Activated T-cell treated with anti-CD3 and anti-CD28 coated beads for 48 hours (primary cell): ENCODE measurements around the gene IFITM1.
A peak's percentile ranks its signal among the peaks of the same experiment; 100 is the strongest.
"Not testable (repeated sequence)": the region's sequence is repeated elsewhere in the genome, so short reads cannot be mapped to it uniquely, and the experiment has no call there.

Experiments
- DNase-seq: peaks from one replicate; pipeline ENCODE4 v3.0.0-alpha.2; 2020; ENCODE audit warnings: low read depth

Gene IFITM1

DNA sequence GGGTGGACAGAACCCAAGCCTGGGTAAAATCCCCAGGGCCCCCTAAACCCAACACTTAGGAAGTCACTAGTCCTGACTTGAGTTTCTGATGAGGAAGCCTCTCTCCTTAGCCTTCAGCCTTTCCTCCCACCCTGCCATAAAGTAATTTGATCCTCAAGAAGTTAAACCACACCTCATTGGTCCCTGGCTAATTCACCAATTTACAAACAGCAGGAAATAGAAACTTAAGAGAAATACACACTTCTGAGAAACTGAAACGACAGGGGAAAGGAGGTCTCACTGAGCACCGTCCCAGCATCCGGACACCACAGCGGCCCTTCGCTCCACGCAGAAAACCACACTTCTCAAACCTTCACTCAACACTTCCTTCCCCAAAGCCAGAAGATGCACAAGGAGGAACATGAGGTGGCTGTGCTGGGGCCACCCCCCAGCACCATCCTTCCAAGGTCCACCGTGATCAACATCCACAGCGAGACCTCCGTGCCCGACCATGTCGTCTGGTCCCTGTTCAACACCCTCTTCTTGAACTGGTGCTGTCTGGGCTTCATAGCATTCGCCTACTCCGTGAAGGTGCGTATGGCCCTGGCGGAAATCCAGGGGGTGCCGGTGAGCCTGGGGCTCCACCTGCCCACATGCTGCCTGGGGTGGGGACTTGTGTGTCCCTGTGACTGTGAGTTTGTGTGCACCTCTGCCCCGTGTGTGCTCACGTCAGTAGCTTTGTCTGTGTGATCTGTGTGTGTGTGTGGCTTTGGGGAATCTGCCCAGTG is at the start of gene IFITM1:
Gene IFITM1, plus strand, starts transcription at position 254 of the 767 bp plus-strand sequence. Its CDS starts 131 bp downstream, at position 385.
- no peak for DNase-seq

DNA sequence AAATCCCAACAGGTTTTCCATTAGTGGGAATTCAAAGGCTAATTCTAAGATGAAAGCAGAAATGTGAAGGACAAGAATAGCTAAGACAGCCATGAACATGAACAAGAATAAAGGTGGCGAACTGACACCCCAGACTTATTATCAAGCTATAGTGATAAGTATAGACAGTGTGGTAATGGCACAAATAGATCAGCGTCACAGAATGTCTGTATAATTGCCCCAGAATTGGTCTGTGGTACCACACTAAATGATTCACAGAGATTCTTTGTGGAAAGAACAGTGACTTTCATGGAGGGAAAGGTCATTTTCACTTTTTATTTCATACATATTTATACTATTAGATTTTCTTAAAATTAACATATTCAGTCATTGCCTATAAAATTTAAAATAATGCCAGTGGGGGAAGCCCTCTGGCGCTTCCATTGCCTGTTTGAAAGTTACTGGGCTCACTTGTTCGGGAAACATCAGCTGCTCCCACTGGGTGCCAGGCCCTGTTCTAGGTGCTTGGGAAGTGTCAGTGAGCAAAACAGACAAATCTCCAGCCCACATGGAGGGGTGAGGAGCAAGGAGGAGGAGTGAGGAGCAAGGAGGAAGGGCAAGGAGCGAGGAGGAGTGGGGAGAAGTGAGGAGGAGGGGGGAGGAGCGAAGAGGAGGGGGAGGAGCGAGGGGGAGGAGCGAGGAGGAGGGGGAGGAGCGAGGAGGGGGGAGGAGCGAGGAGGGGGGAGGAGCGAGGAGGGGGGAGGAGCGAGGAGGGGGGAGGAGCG is 47.0 kb upstream of the IFITM1 start:
- DNase-seq, result no peak

DNA sequence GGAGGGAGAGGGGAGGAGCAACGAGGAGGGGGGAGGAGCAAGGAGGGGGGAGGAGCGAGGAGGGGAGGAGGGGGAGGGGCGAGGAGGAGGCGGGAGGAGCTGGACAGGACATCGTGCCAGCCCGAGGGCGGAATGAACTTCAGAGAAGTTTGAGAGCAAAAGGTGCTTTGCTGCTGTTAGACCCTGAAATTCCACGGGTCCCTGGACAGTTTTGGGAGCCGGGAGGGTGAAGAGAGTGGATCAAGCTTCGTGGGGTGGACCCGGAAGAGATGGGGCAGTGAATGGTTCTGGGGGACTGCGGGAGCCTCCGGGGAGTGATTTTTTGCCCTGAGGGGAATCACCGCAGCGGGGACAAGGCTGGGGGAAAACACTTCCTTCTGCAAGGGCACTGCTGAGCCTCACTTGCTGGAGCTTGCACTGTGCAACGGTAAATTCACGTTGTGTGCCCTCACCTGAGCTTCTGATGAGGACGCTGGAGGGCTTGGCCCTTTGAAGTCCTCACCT is 46.3 kb upstream of the IFITM1 start:
- no peak for DNase-seq

DNA sequence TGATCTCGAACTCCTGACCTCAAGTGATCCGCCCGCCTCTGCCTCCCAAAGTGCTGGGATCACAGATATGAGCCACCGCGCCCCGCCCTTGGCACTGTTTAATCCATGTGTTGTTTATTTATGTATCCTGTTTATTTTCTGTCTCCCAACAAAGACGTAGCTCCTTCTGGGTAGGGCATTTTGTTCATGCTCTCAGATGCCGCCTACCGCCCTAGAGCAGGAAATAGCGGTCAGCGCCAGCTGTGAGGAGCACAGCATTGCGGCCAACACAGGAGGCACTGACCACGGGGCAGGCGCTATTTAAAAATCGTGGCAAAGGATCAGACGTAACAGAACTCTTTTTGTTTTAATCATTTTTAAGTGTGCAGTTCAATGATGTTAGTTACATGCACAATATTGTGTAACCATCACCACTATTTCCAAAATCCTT is 45.1 kb upstream of the IFITM1 start:
- DNase-seq, result not testable (repeated sequence)

DNA sequence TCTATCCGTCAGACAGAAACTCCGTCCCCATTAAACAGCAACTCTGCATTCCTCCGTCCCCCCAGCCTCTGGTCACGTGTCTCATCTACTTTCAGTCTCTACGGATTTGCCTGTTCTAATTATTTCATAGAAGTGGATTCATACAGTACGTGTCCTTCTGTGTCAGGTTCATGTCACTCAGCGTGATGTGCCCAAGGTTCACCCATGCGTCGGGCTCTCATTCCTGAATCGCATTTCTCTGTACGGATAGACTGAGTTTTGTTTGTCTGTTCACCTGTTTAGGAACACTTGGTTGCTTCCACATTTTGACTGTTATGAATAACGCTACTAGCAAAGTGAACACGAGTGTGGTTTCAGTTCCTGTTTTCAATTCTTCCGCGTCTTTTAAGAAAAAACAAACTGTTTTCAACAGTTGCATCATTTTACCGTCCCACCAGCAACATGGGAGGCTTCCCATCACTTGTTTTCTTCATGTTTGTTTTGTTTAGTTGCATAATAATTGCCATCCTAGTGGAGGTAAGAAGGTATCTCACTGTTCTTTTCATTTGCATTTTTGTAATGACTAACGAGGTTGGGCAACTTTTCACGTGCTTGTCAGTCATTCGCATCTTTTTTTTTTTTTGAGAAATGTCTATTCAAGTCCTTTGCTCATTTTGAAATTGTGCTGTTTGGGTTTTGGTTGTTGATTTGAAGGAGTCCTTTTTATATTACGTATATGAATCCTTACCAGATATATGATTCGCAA is 44.5 kb upstream of the IFITM1 start:
- DNase-seq, result peak; percentile 37

DNA sequence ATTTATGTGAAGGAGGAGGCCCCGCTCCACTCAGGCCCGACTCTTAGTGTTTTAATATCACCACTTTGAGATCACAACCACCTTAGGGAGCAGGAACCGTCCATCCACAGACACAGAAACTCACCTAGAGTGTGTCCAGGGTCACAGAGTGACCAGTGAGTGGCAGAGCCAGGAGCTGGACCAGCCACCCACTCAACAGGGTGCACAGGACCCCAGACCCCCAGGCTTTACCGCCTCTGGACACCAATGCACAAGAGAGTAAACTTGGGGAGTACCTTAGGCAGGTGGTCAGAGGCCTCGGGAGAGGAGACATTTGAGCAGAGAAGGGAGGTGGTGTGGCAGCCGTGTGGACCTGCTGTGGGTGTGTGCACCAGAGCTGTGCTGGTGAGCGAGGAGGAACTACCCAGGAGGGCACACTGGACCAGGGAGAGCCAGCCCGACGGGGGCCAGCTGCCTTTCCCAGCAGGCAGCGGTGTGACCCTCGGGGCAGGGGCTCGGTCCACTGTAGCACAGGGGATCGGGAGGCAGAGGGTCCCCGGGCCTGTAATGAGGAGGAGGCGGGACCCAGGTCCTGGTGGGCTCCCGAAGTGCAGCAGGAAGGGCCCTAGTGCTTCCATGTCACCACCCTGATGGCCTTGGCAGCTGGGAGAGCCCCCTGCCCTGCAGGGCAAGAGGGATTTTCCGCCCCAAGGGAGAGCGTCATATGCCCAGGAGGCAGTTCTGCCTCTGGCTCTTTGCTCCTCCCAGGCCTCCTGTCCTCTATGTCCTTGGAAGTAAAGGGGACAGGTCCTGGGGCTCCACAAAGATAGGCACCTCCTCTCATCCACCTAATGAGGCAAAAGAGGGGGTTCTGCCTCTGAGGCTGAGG is 43.2 kb upstream of the IFITM1 start:
- DNase-seq, result no peak

DNA sequence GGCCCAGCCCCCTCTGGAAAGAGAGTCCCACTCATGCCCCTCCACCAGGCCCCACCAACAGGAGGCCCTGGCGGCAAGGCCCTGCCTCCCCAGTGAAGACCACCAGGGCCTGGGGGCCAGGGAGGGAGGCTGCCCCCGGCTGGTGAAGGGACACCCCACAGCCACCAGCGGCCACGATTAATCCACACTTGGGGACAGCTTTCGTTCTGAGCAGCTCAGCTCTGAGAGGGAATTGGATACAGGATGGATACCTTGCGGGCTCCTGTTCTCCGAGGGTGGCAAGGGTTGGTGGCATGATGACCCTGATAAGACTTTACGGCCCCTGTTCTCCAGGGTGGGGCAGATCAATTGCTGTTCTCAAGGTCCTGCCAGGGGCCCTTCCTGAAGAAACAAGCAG is 42.5 kb upstream of the IFITM1 start:
- no peak for DNase-seq

DNA sequence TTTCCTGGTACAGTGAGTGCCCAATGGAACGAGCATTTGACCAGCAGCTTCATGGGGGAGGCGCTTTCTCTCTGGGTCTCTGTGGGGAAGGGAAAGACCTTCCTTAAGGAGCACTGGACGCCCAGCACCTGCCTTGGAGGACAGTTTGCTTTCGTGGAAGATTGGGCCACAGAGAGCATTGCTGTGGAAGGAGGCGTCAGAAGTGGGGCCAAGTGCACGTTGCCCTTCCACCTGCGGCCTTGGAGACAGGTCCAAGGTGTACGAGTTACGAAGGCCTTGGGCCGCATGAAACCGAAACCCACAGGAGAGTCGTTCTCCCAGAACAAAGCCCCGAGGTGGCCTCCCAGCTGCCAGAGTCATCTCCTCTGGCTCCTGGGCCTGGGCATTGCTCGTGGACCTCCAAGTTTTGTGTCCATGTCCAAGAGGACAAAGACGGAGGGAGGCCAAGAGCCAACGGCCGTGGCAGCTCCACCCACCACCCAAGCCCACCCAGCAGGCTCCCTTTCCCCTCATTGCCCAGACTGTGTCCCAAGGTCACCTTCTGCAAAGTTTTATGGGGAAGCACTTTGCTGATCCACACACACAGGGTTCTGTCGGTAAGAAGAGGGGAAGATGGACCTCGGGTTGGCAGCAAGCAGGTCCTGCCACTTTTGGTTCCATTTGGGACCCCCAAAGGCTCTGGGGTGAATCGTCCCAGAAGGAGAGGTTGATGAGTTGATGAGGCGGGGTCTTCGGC is 41.5 kb upstream of the IFITM1 start:
- no peak for DNase-seq

DNA sequence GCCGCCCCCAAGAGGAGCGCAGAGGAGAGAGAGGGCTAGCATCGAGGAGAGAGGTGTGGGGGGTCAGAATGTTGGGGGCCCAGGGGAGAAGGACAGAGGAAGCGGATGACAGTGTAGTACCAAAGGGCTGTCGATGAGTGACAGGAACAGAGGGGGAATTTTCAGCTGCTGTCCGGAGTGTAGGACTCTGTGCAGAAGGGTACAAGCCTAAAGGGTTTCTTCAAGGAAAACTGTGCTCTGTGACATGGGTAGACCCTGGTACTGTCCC is 41.0 kb upstream of the IFITM1 start:
- no peak for DNase-seq

DNA sequence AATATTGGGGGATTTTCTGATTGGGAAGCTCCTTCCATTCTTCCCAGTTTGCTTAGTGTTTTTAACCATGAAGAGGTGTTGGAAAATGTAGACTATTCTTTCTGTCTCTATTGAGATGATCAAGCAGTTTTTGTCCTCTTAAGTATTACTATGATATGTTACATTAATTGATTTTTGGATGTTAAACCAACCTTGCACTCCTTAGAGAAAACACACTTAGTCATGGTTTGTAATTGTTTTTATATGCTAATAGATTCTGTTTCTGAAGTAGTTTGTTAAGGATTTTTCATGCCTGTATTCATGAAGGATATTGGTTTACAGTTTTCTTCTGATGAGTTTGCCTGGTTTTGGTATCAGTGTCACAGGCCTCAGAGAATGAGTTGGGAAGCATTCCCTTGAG is 37.6 kb upstream of the IFITM1 start:
- DNase-seq, result no peak

DNA sequence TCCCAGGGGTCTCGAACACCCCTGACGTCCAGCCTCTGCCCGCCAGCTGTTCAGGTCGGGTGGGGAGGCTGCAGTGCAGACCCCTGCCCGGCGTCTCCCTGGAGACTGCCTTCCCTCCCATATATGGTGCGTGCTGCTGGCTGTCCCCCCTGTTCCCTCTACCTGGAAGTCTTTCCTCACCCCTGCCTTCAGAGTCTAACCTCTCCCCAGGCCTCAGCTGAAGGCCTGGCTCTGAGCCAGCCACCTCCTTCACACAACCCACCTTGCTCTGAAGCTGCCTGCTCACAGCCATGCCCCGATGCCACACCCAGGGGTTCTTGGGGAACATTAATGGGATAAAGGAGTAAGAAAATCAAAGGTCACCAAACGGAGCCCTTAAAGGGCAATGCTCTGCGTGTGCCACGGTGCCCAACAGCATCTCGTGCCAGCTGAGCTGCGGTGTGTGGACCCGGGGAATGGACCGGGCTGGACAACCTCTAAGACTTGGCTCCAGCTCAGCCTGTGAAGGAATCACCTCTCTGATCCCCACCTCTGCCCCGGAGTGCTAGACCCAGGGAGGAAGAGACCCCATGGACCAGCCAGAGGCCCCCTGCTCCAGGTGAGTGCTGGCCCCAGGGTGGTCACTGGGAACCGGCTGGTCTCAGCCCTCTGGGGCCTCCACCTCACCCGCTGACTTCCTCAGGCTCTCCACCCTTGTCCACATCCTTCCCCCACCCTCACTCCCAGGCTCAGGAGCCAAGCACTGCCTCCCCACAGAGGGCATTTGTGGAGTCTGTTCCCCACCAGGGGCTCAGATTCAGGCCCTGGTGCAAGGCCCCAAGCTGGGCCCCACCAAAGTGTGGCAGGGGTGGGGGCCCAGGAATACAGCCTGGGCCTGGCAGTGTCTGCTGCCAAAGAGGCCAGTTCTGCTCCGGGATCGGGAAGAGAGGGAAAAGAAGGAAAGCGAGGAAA is 35.6 kb upstream of the IFITM1 start, which contains the start of gene NLRP6:
Gene NLRP6, plus strand, starts transcription at position 407 of the 951 bp plus-strand sequence. Its CDS starts 163 bp downstream, at position 570.
- no peak for DNase-seq

DNA sequence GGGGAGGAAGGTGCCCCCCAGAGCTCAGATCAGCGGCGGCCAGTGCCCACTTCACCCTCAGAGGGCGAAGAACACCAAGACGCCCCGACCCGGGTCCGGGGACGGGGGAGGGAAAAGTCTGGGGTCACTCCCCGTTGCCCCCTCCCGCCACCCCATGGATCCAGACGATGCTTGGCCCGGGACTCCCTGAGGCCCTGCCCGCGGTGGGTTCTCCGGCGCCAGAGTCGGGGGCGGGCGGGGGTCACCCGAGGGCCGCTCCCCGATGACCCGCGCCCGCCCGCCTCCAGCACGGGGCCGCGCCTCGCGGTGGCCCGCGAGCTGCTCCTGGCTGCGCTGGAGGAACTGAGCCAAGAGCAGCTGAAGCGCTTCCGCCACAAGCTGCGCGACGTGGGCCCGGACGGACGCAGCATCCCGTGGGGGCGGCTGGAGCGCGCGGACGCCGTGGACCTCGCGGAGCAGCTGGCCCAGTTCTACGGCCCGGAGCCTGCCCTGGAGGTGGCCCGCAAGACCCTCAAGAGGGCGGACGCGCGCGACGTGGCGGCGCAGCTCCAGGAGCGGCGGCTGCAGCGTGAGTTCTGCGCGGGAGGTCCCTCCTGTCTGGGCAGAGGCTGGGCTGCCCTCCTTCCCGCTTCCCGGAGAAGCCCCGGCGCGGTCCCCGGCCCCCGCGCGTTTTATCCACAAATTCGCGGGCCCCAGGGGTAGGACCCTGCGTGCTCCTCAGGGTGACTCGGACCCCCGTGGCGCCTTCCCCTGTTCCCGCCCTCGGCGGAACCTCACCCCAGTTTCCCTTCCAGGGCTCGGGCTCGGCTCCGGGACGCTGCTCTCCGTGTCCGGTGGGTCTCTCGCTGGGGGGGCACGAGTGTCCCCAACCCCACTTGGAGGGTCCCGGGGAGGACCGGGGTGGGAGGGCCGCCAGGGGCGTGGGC is 34.5 kb upstream of the IFITM1 start:
- no peak for DNase-seq

DNA sequence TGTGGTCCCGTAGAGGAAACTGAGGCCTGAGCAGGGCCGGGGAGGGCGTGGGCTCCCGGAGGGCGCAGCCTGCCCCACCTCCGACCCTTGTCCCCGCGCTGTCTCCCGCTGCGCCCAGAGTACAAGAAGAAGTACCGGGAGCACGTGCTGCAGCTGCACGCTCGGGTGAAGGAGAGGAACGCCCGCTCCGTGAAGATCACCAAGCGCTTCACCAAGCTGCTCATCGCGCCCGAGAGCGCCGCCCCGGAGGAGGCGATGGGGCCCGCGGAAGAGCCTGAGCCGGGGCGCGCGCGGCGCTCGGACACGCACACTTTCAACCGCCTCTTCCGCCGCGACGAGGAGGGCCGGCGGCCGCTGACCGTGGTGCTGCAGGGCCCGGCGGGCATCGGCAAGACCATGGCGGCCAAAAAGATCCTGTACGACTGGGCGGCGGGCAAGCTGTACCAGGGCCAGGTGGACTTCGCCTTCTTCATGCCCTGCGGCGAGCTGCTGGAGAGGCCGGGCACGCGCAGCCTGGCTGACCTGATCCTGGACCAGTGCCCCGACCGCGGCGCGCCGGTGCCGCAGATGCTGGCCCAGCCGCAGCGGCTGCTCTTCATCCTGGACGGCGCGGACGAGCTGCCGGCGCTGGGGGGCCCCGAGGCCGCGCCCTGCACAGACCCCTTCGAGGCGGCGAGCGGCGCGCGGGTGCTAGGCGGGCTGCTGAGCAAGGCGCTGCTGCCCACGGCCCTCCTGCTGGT is 33.7 kb upstream of the IFITM1 start:
- peak; percentile 47 for DNase-seq

DNA sequence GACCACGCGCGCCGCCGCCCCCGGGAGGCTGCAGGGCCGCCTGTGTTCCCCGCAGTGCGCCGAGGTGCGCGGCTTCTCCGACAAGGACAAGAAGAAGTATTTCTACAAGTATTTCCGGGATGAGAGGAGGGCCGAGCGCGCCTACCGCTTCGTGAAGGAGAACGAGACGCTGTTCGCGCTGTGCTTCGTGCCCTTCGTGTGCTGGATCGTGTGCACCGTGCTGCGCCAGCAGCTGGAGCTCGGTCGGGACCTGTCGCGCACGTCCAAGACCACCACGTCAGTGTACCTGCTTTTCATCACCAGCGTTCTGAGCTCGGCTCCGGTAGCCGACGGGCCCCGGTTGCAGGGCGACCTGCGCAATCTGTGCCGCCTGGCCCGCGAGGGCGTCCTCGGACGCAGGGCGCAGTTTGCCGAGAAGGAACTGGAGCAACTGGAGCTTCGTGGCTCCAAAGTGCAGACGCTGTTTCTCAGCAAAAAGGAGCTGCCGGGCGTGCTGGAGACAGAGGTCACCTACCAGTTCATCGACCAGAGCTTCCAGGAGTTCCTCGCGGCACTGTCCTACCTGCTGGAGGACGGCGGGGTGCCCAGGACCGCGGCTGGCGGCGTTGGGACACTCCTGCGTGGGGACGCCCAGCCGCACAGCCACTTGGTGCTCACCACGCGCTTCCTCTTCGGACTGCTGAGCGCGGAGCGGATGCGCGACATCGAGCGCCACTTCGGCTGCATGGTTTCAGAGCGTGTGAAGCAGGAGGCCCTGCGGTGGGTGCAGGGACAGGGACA is 32.9 kb upstream of the IFITM1 start:
- no peak for DNase-seq

DNA sequence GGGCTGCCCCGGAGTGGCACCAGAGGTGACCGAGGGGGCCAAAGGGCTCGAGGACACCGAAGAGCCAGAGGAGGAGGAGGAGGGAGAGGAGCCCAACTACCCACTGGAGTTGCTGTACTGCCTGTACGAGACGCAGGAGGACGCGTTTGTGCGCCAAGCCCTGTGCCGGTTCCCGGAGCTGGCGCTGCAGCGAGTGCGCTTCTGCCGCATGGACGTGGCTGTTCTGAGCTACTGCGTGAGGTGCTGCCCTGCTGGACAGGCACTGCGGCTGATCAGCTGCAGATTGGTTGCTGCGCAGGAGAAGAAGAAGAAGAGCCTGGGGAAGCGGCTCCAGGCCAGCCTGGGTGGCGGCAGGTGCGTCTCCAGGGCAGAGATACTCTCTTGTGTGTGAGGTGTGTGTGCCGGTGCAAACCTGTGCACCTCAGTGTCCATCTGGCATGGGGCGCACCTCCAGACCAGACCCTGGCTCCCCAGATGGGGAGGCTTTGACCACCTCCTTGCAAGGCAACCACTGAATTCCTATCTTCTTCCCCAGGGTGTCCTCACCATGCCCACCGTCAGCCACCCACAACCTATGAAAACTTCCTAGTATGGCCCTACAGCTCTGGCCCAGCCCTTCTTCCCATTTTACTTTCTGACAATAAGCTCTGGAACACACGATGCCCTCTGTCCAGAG is 32.2 kb upstream of the IFITM1 start:
- DNase-seq, result no peak

DNA sequence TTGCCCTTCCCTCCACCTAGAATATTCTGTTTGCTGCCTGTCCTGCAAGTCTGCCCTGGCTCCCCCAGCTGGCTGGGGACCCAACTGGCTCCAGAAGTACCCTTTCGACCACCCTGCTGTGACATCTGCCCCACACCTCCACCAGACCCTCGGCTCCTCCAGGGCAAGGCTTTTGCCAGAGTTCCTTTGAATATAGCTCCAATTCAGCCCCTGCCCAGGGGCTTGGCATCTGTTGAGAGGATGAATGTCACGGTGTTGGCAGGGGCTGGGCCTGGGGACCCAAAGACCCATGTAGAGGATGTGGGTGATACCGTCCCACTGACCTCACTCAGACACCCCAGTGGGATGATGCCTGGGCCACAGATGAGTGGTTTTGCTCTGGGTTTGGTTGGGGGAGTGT is 31.7 kb upstream of the IFITM1 start:
- no peak for DNase-seq
